NB4 (cell line): ENCODE measurements around the gene DENND1A.

ENCODE experiments used
- CTCF ChIP-seq: IDR thresholded peaks from one replicate; pipeline ENCODE4 v1.5.1; 2012; ENCODE audit warnings: low read depth, low read length
- POLR2A ChIP-seq: IDR thresholded peaks from 2 replicates; pipeline ENCODE4 v1.6.1; 2011; ENCODE audit warnings: mild to moderate bottlenecking; ENCODE audit not compliant: insufficient read length; ENCODE audit errors: extremely low read depth

GRCh38 chr9:123710299-123710698 is 219.6 kb downstream of the DENND1A start:
- TF ChIP-seq CTCF: no peak
- TF ChIP-seq POLR2A: no peak
